SU-DHL-6 (cell line): ENCODE data around the gene SIPA1.

ENCODE experiments used
- EZH2phosphoT487 ChIP-seq: fragments of 200-600 bp; sonication (generic), shearing (Covaris generic); conservative IDR thresholded peaks from 2 replicates; pipeline ENCODE4 v1.6.1; 2018; ENCODE audit warnings: mild to moderate bottlenecking, antibody characterized with exemption, low read length, moderate library complexity, mixed read lengths
- TF ChIP-seq, protein P1 (sequence below): fragments of 200-600 bp; sonication (generic); IDR thresholded peaks from one replicate; pipeline ENCODE4 v1.5.1; 2017; ENCODE audit warnings: antibody characterized with exemption, mild to moderate bottlenecking, low read length, moderate library complexity; ENCODE audit not compliant: insufficient read depth, poor library complexity, severe bottlenecking

DNA sequence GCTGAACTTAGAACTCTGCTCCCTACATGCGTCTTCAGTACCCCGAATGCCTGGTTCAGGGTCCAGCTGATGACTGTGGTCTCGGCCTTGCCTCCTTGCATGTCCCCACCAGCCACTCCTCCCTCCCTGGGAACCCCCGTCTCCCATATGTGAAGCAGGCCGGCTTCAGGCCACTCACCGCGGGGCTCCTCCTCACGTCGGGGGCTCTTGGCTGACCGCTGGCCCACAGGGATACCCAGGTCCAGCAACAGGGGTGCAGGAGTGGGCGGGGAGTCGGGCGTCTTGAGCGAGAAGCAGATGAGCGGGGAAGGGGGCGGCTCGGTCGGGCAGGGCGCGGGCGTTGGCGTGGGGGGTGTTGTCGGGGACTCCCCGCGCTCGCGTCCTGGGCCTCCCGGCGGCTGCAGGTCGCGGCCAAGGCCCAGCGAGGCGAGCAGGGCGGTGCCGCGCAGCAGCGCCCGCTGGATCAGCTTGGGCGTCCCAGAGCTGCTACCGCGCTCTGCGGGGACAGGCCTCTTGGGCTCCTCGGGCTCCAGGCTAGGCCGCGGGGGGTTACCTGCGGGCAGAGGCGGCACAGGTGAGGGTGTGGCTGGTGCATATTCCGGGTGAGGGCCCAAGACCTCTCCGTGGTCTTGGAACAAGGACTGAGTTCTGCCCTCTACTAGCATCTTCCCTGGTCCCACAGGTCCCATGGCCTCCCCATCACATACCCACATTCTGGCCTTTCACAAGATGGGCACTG lies 38.5 kb upstream of the SIPA1 start:
- TF ChIP-seq, protein P1, sequence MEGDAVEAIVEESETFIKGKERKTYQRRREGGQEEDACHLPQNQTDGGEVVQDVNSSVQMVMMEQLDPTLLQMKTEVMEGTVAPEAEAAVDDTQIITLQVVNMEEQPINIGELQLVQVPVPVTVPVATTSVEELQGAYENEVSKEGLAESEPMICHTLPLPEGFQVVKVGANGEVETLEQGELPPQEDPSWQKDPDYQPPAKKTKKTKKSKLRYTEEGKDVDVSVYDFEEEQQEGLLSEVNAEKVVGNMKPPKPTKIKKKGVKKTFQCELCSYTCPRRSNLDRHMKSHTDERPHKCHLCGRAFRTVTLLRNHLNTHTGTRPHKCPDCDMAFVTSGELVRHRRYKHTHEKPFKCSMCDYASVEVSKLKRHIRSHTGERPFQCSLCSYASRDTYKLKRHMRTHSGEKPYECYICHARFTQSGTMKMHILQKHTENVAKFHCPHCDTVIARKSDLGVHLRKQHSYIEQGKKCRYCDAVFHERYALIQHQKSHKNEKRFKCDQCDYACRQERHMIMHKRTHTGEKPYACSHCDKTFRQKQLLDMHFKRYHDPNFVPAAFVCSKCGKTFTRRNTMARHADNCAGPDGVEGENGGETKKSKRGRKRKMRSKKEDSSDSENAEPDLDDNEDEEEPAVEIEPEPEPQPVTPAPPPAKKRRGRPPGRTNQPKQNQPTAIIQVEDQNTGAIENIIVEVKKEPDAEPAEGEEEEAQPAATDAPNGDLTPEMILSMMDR, result no peak
- TF ChIP-seq EZH2phosphoT487, result no peak
